Measurements from ENCODE around the gene MACROD2.

- TF ChIP-seq CTCF (IDR thresholded peaks at IDR 0.05), result no peak
- no peak for TF ChIP-seq CEBPB (IDR thresholded peaks at IDR 0.05)
- no peak for TF ChIP-seq BHLHE40 (IDR thresholded peaks at IDR 0.05; ENCODE audit: low read depth, low read length)
- no peak for TF ChIP-seq SREBF2 (IDR thresholded peaks at IDR 0.05)
- no peak for TF ChIP-seq POLR2A (IDR thresholded peaks at IDR 0.05; ENCODE audit: low read length)
- no peak for TF ChIP-seq CHD2 (IDR thresholded peaks at IDR 0.05; ENCODE audit: low read length, partially characterized antibody)
- TF ChIP-seq HOXA7 (CRISPR knock-in tag; IDR thresholded peaks at IDR 0.05), result no peak
- TF ChIP-seq MAX (IDR thresholded peaks at IDR 0.05), result no peak
- no peak for TF ChIP-seq KDM5A (IDR thresholded peaks at IDR 0.05)
- TF ChIP-seq PHF8 (IDR thresholded peaks at IDR 0.05; ENCODE audit: borderline replicate concordance, low read depth), result no peak
- TF ChIP-seq ELK1 (IDR thresholded peaks at IDR 0.05; ENCODE audit: low read depth, low read length), result no peak
Measured at GRCh38 chr20:15005300-15005986, 1010.1 kb downstream of the MACROD2 start.

All from A549 (cell line).